Measurements from ENCODE around the gene TM7SF2.

The TM7SF2 gene

DNA sequence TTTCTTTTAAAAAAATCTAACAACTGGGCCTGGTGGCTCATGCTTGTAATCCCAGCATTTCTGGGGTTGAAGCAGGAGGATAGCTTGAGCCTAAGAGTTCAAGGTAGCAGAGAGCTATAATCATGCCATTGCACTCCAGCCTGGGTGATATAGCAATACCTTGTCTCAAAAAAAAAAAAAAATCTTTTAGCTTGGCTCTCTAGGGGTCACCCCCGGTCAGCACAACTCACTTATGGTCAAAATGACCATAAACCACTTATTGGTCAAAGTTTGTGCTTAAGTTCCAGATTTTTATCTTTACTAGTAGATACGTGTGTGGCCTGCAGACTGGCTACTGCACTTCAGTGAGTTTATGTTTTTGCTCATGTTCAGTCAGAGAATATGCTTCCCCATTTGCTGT lies 52.0 kb downstream of the TM7SF2 start:
- DNase-seq = no peak
